ENCODE measurements around the gene SLC12A7. TPM values are rescaled to one million over a fixed set of nuclear protein-coding genes. Genes with fewer than 3 reads are reported as not detected.

The SLC12A7 gene
- total RNA-seq, 1 experiment from 2014 or later = 28.1 TPM

GRCh38 chr5:1007681-1008450, 104.0 kb downstream of the SLC12A7 start:
- Mint-ChIP-seq H3K36me3 (no peaks in the 10 kb centered on the region), H3K27me3 (ENCODE audit: low read depth) (peaks cover 65% of the 10 kb centered on the region), H3K4me1 (peaks cover 30% of the 10 kb centered on the region), H3K9me3 (no peaks in the 10 kb centered on the region), H3K27ac (no peak overlapping the region), H3K4me3 (peak overlapping the region; percentile 54)
- ATAC-seq (no peak), DNase-seq (ENCODE audit: low spot score) (peak; percentile 10)
- ChIA-PET CTCF (interaction anchor here (0.5 to 4.6 kb wide), 13 partner anchors 8 to 279 kb away, joined by 3 to 38 read pairs (median 4); no protein-coding TSS in a partner anchor), POLR2A (no interaction called here)
- TF ChIP-seq RELA (CRISPR knock-in tag; IDR thresholded peaks at IDR 0.05; ENCODE audit: borderline replicate concordance) (no peak), ZMAT4 (CRISPR knock-in tag; IDR thresholded peaks at IDR 0.05) (no peak), ZBTB21 (CRISPR knock-in tag; IDR thresholded peaks at IDR 0.05; ENCODE audit: borderline replicate concordance) (no peak), USF2 (CRISPR knock-in tag; IDR thresholded peaks at IDR 0.05) (no peak), ZNF671 (CRISPR knock-in tag; IDR thresholded peaks at IDR 0.05) (no peak), TCF7 (CRISPR knock-in tag; IDR thresholded peaks at IDR 0.05; ENCODE audit: low read depth) (no peak), CTCF (IDR thresholded peaks at IDR 0.05) (no peak), FOXK1 (CRISPR knock-in tag; IDR thresholded peaks at IDR 0.05) (no peak), MYBL2 (CRISPR knock-in tag; IDR thresholded peaks at IDR 0.05) (no peak), NFATC4 (CRISPR knock-in tag; IDR thresholded peaks at IDR 0.05) (no peak), AR (CRISPR knock-in tag; IDR thresholded peaks at IDR 0.05) (no peak), JUN (CRISPR knock-in tag; IDR thresholded peaks at IDR 0.05) (no peak), TP53 (CRISPR knock-in tag; IDR thresholded peaks at IDR 0.05) (no peak), HMGA2 (CRISPR knock-in tag; IDR thresholded peaks at IDR 0.05) (no peak), IRF1 (CRISPR knock-in tag; IDR thresholded peaks at IDR 0.05) (no peak), ZNF263 (CRISPR knock-in tag; IDR thresholded peaks at IDR 0.05; ENCODE audit: low read depth) (no peak), ZNF232 (CRISPR knock-in tag; IDR thresholded peaks at IDR 0.05) (no peak), ESRRA (CRISPR knock-in tag; IDR thresholded peaks at IDR 0.05; ENCODE audit: borderline replicate concordance) (no peak), OVOL2 (CRISPR knock-in tag; IDR thresholded peaks at IDR 0.05; ENCODE audit: borderline replicate concordance) (no peak)
- TF ChIP-seq, protein P1, sequence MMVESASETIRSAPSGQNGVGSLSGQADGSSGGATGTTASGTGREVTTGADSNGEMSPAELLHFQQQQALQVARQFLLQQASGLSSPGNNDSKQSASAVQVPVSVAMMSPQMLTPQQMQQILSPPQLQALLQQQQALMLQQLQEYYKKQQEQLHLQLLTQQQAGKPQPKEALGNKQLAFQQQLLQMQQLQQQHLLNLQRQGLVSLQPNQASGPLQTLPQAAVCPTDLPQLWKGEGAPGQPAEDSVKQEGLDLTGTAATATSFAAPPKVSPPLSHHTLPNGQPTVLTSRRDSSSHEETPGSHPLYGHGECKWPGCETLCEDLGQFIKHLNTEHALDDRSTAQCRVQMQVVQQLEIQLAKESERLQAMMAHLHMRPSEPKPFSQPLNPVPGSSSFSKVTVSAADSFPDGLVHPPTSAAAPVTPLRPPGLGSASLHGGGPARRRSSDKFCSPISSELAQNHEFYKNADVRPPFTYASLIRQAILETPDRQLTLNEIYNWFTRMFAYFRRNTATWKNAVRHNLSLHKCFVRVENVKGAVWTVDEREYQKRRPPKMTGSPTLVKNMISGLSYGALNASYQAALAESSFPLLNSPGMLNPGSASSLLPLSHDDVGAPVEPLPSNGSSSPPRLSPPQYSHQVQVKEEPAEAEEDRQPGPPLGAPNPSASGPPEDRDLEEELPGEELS (CRISPR knock-in tag; IDR thresholded peaks at IDR 0.05) = no peak
